Peyer's patch (tissue), 4 donors: ENCODE data around the gene ALDH4A1.

ENCODE experiments used
- CTCF ChIP-seq, 6 experiments: fragments of 450-650 bp in 4 of 6; fragments of 200-600 bp in 2 of 6; sonication (generic) in 1 of 6; IDR thresholded peaks; one replicate each; pipeline ENCODE4 v1.5.1; 2017 to 2019; ENCODE audit warnings: antibody characterized with exemption in 6 of 6, mild to moderate bottlenecking in 3 of 6, moderate library complexity in 1 of 6
- POLR2A ChIP-seq, 2 donors: fragments of 450-650 bp; IDR thresholded peaks; one replicate each; pipeline ENCODE4 v1.5.1; 2017; ENCODE audit warnings: antibody characterized with exemption in 2 of 2, mild to moderate bottlenecking in 2 of 2, moderate library complexity in 2 of 2

- TF ChIP-seq CTCF (IDR thresholded peaks at IDR 0.05) (no peak), POLR2A (IDR thresholded peaks at IDR 0.05) (no peak)
Measured at GRCh38 chr1:18919197-18919905, 17.0 kb upstream of the ALDH4A1 start.
